EH (cell line): ENCODE data around the gene BCR.

Experiments used
- DNase-seq: peaks from one replicate; pipeline ENCODE4 v3.0.0-alpha.2; 2015; ENCODE audit warnings: low read depth

Gene BCR

GRCh38 chr22:23262518-23263332, 82.4 kb downstream of the BCR start:
- DNase-seq: no peak

- no peak for DNase-seq
These were observed 83.6 kb downstream of the BCR start for GRCh38 chr22:23263651-23264555.

GRCh38 chr22:23264610-23265367, 84.5 kb downstream of the BCR start:
- no peak for DNase-seq

- no peak for DNase-seq
These were observed 85.0 kb downstream of the BCR start for GRCh38 chr22:23265368-23265700.

GRCh38 chr22:23266780-23267179, 86.5 kb downstream of the BCR start:
- no peak for DNase-seq

GRCh38 chr22:23267226-23268043, 87.1 kb downstream of the BCR start:
- no peak for DNase-seq

GRCh38 chr22:23268139-23268712, 87.9 kb downstream of the BCR start:
- no peak for DNase-seq

- DNase-seq: no peak
These were observed 88.6 kb downstream of the BCR start for GRCh38 chr22:23268877-23269276.

- DNase-seq: no peak
These were observed 89.3 kb downstream of the BCR start for GRCh38 chr22:23269441-23270211.

- no peak for DNase-seq
These were observed 90.0 kb downstream of the BCR start for GRCh38 chr22:23270212-23270733.

GRCh38 chr22:23270798-23271596, 90.7 kb downstream of the BCR start:
- no peak for DNase-seq

- no peak for DNase-seq
These were observed 91.2 kb downstream of the BCR start for GRCh38 chr22:23271597-23271908.

GRCh38 chr22:23272371-23272770, 92.1 kb downstream of the BCR start:
- DNase-seq: no peak

- DNase-seq: no peak
These were observed 92.5 kb downstream of the BCR start for GRCh38 chr22:23272834-23273233.

- no peak for DNase-seq
These were observed 93.3 kb downstream of the BCR start for GRCh38 chr22:23273445-23274145.

GRCh38 chr22:23274146-23274526, 93.8 kb downstream of the BCR start:
- no peak for DNase-seq

GRCh38 chr22:23274891-23275694, 94.8 kb downstream of the BCR start:
- DNase-seq: no peak

- DNase-seq: no peak
These were observed 95.4 kb downstream of the BCR start for GRCh38 chr22:23275751-23276150.
